Eye (tissue), 1 donor: ENCODE data around the gene IFNLR1.
"Not testable (repeated sequence)": the region's sequence is repeated elsewhere in the genome, so short reads cannot be mapped to it uniquely, and the experiment has no call there.

ENCODE experiments used
- DNase-seq: peaks from one replicate; pipeline ENCODE4 v3.0.0-alpha.2; 2015

IFNLR1 gene

GRCh38 chr1:24186993-24187790 lies at the start of gene IFNLR1:
TSS of gene IFNLR1 (minus strand) at chr1:24187289. CDS start at chr1:24187248, 41 bp downstream.
- peak; percentile 69 for DNase-seq

- DNase-seq, result peak; percentile 55
These were observed 49.1 kb upstream of the IFNLR1 start for GRCh38 chr1:24235921-24236788.

GRCh38 chr1:24233684-24234600 lies 46.9 kb upstream of the IFNLR1 start:
- DNase-seq, result no peak

GRCh38 chr1:24231701-24232100 lies 44.6 kb upstream of the IFNLR1 start:
- DNase-seq, result no peak

GRCh38 chr1:24228311-24228710 lies 41.2 kb upstream of the IFNLR1 start:
- no peak for DNase-seq

GRCh38 chr1:24226749-24227148 lies 39.7 kb upstream of the IFNLR1 start:
- DNase-seq, result no peak

GRCh38 chr1:24224761-24225160 lies 37.7 kb upstream of the IFNLR1 start:
- DNase-seq, result no peak

GRCh38 chr1:24224086-24224485 lies 37.0 kb upstream of the IFNLR1 start:
- DNase-seq, result no peak

GRCh38 chr1:24222793-24223192 lies 35.7 kb upstream of the IFNLR1 start:
- DNase-seq, result no peak

GRCh38 chr1:24222008-24222605 lies 35.0 kb upstream of the IFNLR1 start:
- DNase-seq, result no peak

GRCh38 chr1:24221246-24221645 lies 34.2 kb upstream of the IFNLR1 start:
- no peak for DNase-seq

GRCh38 chr1:24216276-24217074 lies 29.4 kb upstream of the IFNLR1 start:
- peak; percentile 63 for DNase-seq

- no peak for DNase-seq
These were observed 28.2 kb upstream of the IFNLR1 start for GRCh38 chr1:24215226-24215814.

GRCh38 chr1:24212376-24212775 lies 25.3 kb upstream of the IFNLR1 start:
- DNase-seq, result no peak

- no peak for DNase-seq
These were observed 23.1 kb upstream of the IFNLR1 start for GRCh38 chr1:24210195-24210627.

GRCh38 chr1:24209097-24209496 lies 22.0 kb upstream of the IFNLR1 start:
- DNase-seq, result no peak

GRCh38 chr1:24207709-24208108 lies 20.6 kb upstream of the IFNLR1 start:
- DNase-seq, result peak; percentile 44

GRCh38 chr1:24207395-24207687 lies 20.3 kb upstream of the IFNLR1 start:
- DNase-seq, result not testable (repeated sequence)

- no peak for DNase-seq
These were observed 19.7 kb upstream of the IFNLR1 start for GRCh38 chr1:24206516-24207394.

GRCh38 chr1:24206083-24206464 lies 19.0 kb upstream of the IFNLR1 start:
- no peak for DNase-seq
